SK-N-SH treated with all-trans-retinoic acid at 6 μM for 48 hours (cell line): Measurements from ENCODE around the gene LOXL4.

Experiments used
- ATAC-seq: fragments of 200-7000 bp; cut with Tn5 transposase; 3 replicates; pipeline ENCODE4 v1.9.1; 2020; ENCODE audit warnings: mild to moderate bottlenecking, moderate library complexity
- ARNTL ChIP-seq: fragments of 450-650 bp; formaldehyde crosslinking; IDR thresholded peaks from 2 replicates; pipeline ENCODE4 v1.5.0; 2020; ENCODE audit warnings: low read depth, mild to moderate bottlenecking, moderate library complexity, borderline replicate concordance
- BACH2 ChIP-seq: fragments of 250-450 bp; sonication (Bioruptor Pico); IDR thresholded peaks from 2 replicates; pipeline ENCODE4 v1.9.0; 2021; ENCODE audit warnings: mild to moderate bottlenecking, borderline replicate concordance
- CSDC2 ChIP-seq: fragments of 250-450 bp; sonication (Bioruptor Pico); IDR thresholded peaks from 2 replicates; pipeline ENCODE4 v1.5.0; 2020; ENCODE audit warnings: mild to moderate bottlenecking, moderate library complexity
- ESRRG ChIP-seq: fragments of 250-450 bp; sonication (Bioruptor Pico); IDR thresholded peaks from 2 replicates; pipeline ENCODE4 v1.6.1; 2021; ENCODE audit warnings: mild to moderate bottlenecking
- GLIS3 ChIP-seq: fragments of 250-450 bp; sonication (Bioruptor Pico); IDR thresholded peaks from 2 replicates; pipeline ENCODE4 v1.5.0; 2020; ENCODE audit warnings: mild to moderate bottlenecking, moderate library complexity
- ISL1 ChIP-seq: fragments of 250-450 bp; sonication (Bioruptor Pico); IDR thresholded peaks from 2 replicates; pipeline ENCODE4 v2.1.2; 2022; ENCODE audit warnings: mild to moderate bottlenecking, moderate library complexity
- OSR1 ChIP-seq: fragments of 250-450 bp; sonication (Bioruptor Pico); IDR thresholded peaks from 2 replicates; pipeline ENCODE4 v1.8.0; 2022; ENCODE audit warnings: moderate library complexity, mild to moderate bottlenecking, inconsistent platforms
- PATZ1 ChIP-seq: fragments of 250-450 bp; sonication (Bioruptor Pico); IDR thresholded peaks from 2 replicates; pipeline ENCODE4 v1.8.0; 2020; ENCODE audit warnings: mild to moderate bottlenecking, moderate library complexity, borderline replicate concordance
- POU6F1 ChIP-seq: fragments of 250-450 bp; sonication (Bioruptor Pico); IDR thresholded peaks from 2 replicates; pipeline ENCODE4 v1.8.0; 2021; ENCODE audit warnings: low read depth, mild to moderate bottlenecking, moderate library complexity, borderline replicate concordance
- PPARA ChIP-seq: fragments of 250-450 bp; sonication (Bioruptor Pico); IDR thresholded peaks from 2 replicates; pipeline ENCODE4 v1.5.0; 2020; ENCODE audit warnings: mild to moderate bottlenecking, borderline replicate concordance
- RARB ChIP-seq: fragments of 250-450 bp; sonication (Bioruptor Pico); IDR thresholded peaks from 2 replicates; pipeline ENCODE4 v1.8.0; 2021; ENCODE audit warnings: mild to moderate bottlenecking, moderate library complexity
- SNAI2 ChIP-seq: fragments of 250-450 bp; sonication (Bioruptor Pico); IDR thresholded peaks from 2 replicates; pipeline ENCODE4 v1.5.0; 2020; ENCODE audit warnings: mild to moderate bottlenecking, moderate library complexity
- TCF4 ChIP-seq: fragments of 250-450 bp; sonication (Bioruptor Pico); IDR thresholded peaks from 2 replicates; pipeline ENCODE4 v1.8.0; 2021; ENCODE audit warnings: mild to moderate bottlenecking, moderate library complexity, borderline replicate concordance
- TOX ChIP-seq: fragments of 250-450 bp; sonication (Bioruptor Pico); IDR thresholded peaks from 2 replicates; pipeline ENCODE4 v1.8.0; 2021; ENCODE audit warnings: mild to moderate bottlenecking, moderate library complexity, borderline replicate concordance
- ZC3H10 ChIP-seq: fragments of 250-450 bp; sonication (Bioruptor Pico); IDR thresholded peaks from 2 replicates; pipeline ENCODE4 v1.5.1; 2021; ENCODE audit warnings: mild to moderate bottlenecking, moderate library complexity
- ZFP3 ChIP-seq: fragments of 250-450 bp; sonication (Bioruptor Pico); IDR thresholded peaks from 2 replicates; pipeline ENCODE4 v1.5.0; 2020; ENCODE audit warnings: mild to moderate bottlenecking, moderate library complexity
- ZNF565 ChIP-seq: fragments of 450-650 bp; formaldehyde crosslinking; conservative IDR thresholded peaks from 2 replicates; pipeline ENCODE4 v1.5.0; 2020; ENCODE audit warnings: low read depth, mild to moderate bottlenecking, moderate library complexity
- ZNF70 ChIP-seq: fragments of 450-650 bp; formaldehyde crosslinking; IDR thresholded peaks from 2 replicates; pipeline ENCODE4 v1.5.0; 2020; ENCODE audit warnings: mild to moderate bottlenecking, moderate library complexity
- ZNF8 ChIP-seq: fragments of 450-650 bp; formaldehyde crosslinking; IDR thresholded peaks from 2 replicates; pipeline ENCODE4 v1.5.0; 2020; ENCODE audit warnings: mild to moderate bottlenecking, moderate library complexity
- TF ChIP-seq, protein P1 (sequence below): fragments of 250-450 bp; sonication (Bioruptor Pico); IDR thresholded peaks from 2 replicates; pipeline ENCODE4 v1.5.0; 2020; ENCODE audit warnings: mild to moderate bottlenecking, moderate library complexity
- TF ChIP-seq, protein P2 (sequence below): fragments of 250-450 bp; sonication (Bioruptor Pico); IDR thresholded peaks from 2 replicates; pipeline ENCODE4 v1.5.1; 2021; ENCODE audit warnings: mild to moderate bottlenecking, moderate library complexity

Gene LOXL4

GRCh38 chr10:98238391-98238790 lies 29.6 kb downstream of the LOXL4 start:
- ATAC-seq = no peak
- TF ChIP-seq SNAI2 (CRISPR knock-in tag) (no peak), POU6F1 (CRISPR knock-in tag) (no peak), RARB (CRISPR knock-in tag) (no peak), GLIS3 (CRISPR knock-in tag) (no peak), ISL1 (no peak), PATZ1 (CRISPR knock-in tag) (no peak), OSR1 (CRISPR knock-in tag) (no peak), TCF4 (CRISPR knock-in tag) (no peak), ZFP3 (CRISPR knock-in tag) (no peak), ZC3H10 (no peak), ZNF8 (CRISPR knock-in tag) (no peak), TOX (CRISPR knock-in tag) (no peak), ESRRG (no peak)
- TF ChIP-seq, protein P1, sequence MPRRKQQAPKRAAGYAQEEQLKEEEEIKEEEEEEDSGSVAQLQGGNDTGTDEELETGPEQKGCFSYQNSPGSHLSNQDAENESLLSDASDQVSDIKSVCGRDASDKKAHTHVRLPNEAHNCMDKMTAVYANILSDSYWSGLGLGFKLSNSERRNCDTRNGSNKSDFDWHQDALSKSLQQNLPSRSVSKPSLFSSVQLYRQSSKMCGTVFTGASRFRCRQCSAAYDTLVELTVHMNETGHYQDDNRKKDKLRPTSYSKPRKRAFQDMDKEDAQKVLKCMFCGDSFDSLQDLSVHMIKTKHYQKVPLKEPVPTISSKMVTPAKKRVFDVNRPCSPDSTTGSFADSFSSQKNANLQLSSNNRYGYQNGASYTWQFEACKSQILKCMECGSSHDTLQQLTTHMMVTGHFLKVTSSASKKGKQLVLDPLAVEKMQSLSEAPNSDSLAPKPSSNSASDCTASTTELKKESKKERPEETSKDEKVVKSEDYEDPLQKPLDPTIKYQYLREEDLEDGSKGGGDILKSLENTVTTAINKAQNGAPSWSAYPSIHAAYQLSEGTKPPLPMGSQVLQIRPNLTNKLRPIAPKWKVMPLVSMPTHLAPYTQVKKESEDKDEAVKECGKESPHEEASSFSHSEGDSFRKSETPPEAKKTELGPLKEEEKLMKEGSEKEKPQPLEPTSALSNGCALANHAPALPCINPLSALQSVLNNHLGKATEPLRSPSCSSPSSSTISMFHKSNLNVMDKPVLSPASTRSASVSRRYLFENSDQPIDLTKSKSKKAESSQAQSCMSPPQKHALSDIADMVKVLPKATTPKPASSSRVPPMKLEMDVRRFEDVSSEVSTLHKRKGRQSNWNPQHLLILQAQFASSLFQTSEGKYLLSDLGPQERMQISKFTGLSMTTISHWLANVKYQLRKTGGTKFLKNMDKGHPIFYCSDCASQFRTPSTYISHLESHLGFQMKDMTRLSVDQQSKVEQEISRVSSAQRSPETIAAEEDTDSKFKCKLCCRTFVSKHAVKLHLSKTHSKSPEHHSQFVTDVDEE (CRISPR knock-in tag) = no peak

DNA sequence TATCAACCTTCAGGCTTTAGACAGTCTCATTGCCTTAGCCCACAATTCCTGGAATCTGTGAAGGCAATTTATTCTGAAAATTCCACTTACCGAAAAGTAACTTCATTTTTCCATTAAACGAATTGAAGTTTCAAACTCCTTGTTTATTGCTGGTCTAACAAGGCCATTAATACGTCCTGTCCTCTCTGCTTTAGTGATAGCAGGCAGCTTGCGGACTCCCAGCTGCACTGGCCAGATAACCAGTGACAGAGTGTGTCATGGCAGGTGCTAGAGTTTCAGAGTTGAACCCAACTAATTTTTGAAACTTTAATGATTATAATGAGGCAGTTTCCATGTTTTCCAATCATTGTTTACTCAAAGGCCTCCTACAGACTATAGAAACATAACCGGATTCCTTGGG lies 31.1 kb downstream of the LOXL4 start:
- no peak for ATAC-seq
- TF ChIP-seq PPARA (CRISPR knock-in tag) = no peak
- TF ChIP-seq POU6F1 (CRISPR knock-in tag) = no peak
- no peak for TF ChIP-seq GLIS3 (CRISPR knock-in tag)
- TF ChIP-seq RARB (CRISPR knock-in tag) = no peak
- no peak for TF ChIP-seq BACH2 (CRISPR knock-in tag)
- TF ChIP-seq ZNF565 (CRISPR knock-in tag) = no peak
- TF ChIP-seq, protein P2, sequence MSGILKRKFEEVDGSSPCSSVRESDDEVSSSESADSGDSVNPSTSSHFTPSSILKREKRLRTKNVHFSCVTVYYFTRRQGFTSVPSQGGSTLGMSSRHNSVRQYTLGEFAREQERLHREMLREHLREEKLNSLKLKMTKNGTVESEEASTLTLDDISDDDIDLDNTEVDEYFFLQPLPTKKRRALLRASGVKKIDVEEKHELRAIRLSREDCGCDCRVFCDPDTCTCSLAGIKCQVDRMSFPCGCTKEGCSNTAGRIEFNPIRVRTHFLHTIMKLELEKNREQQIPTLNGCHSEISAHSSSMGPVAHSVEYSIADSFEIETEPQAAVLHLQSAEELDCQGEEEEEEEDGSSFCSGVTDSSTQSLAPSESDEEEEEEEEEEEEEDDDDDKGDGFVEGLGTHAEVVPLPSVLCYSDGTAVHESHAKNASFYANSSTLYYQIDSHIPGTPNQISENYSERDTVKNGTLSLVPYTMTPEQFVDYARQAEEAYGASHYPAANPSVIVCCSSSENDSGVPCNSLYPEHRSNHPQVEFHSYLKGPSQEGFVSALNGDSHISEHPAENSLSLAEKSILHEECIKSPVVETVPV (CRISPR knock-in tag) = no peak
- no peak for TF ChIP-seq ARNTL (CRISPR knock-in tag)
- TF ChIP-seq TOX (CRISPR knock-in tag) = no peak
- TF ChIP-seq PATZ1 (CRISPR knock-in tag) = no peak

GRCh38 chr10:98235846-98236245 lies 32.1 kb downstream of the LOXL4 start:
- ATAC-seq = no peak
- TF ChIP-seq ZNF70 (CRISPR knock-in tag) (no peak), GLIS3 (CRISPR knock-in tag) (no peak), CSDC2 (CRISPR knock-in tag) (no peak), ISL1 (no peak), PPARA (CRISPR knock-in tag) (no peak), SNAI2 (CRISPR knock-in tag) (no peak), ZC3H10 (no peak), ZFP3 (CRISPR knock-in tag) (no peak), OSR1 (CRISPR knock-in tag) (no peak)
- TF ChIP-seq, protein P1 (CRISPR knock-in tag) = no peak
- TF ChIP-seq, protein P2 (CRISPR knock-in tag) = no peak
